RPMI8226 (cell line): ENCODE data around the gene HCN2.
"Not testable (repeated sequence)": the region's sequence is repeated elsewhere in the genome, so short reads cannot be mapped to it uniquely, and the experiment has no call there.

ENCODE experiments used
- DNase-seq: peaks from one replicate; pipeline ENCODE4 v3.0.0-alpha.2; 2015

HCN2 gene

GRCh38 chr19:622666-623065 lies 33.0 kb downstream of the HCN2 start:
- no peak for DNase-seq

- no peak for DNase-seq
Observed at GRCh38 chr19:623175-623916, 33.7 kb downstream of the HCN2 start.

GRCh38 chr19:623974-624373 lies 34.3 kb downstream of the HCN2 start:
- no peak for DNase-seq

- no peak for DNase-seq
Observed at GRCh38 chr19:624433-625109, 34.9 kb downstream of the HCN2 start.

- DNase-seq: no peak
Observed at GRCh38 chr19:625257-625656, 35.6 kb downstream of the HCN2 start.

GRCh38 chr19:626566-626965 lies 36.9 kb downstream of the HCN2 start:
- not testable (repeated sequence) for DNase-seq

- DNase-seq: no peak
Observed at GRCh38 chr19:628168-628567, 38.5 kb downstream of the HCN2 start.

GRCh38 chr19:629515-629914 lies 39.8 kb downstream of the HCN2 start:
- not testable (repeated sequence) for DNase-seq

GRCh38 chr19:629961-630714 lies 40.5 kb downstream of the HCN2 start:
- no peak for DNase-seq

- peak; percentile 75 for DNase-seq
Observed at GRCh38 chr19:632579-633067, 42.9 kb downstream of the HCN2 start.

GRCh38 chr19:633068-633785 lies 43.5 kb downstream of the HCN2 start, which contains the start of gene POLRMT:
Gene POLRMT (minus strand): TSS chr19:633537. CDS start chr19:633512, 25 bp downstream.
- DNase-seq: peak; percentile 98

- peak; percentile 35 for DNase-seq
Observed at GRCh38 chr19:633786-634639, 44.3 kb downstream of the HCN2 start.

GRCh38 chr19:634975-635652 lies 45.4 kb downstream of the HCN2 start:
- DNase-seq: no peak

GRCh38 chr19:638906-639252 lies 49.2 kb downstream of the HCN2 start:
- DNase-seq: no peak

- DNase-seq: peak; percentile 94
Observed at GRCh38 chr19:639253-640160, 49.8 kb downstream of the HCN2 start, which contains the start of gene FGF22. Gene FGF22 (plus strand): TSS chr19:639879. CDS start chr19:639926, 47 bp downstream.

GRCh38 chr19:640161-640558 lies 50.5 kb downstream of the HCN2 start:
- DNase-seq: no peak

- DNase-seq: no peak
Observed at GRCh38 chr19:640606-641189, 51.0 kb downstream of the HCN2 start.

GRCh38 chr19:641702-642101 lies 52.0 kb downstream of the HCN2 start:
- no peak for DNase-seq
